AG04449 (cell line): ENCODE data around the gene SETBP1.

ENCODE experiments used
- CTCF ChIA-PET: fragments of 350-600 bp; formaldehyde crosslinking; extraction: SDS; loops from one replicate; lab custom pipeline; 2021; ENCODE audit warnings: antibody characterized with exemption; lab: Yijun Ruan, JAX
- POLR2A ChIA-PET: fragments of 400-600, 350-600 bp; formaldehyde crosslinking; extraction: SDS; loops from one replicate; lab custom pipeline; 2020; ENCODE audit warnings: antibody characterized with exemption, inconsistent platforms; lab: Yijun Ruan, JAX
- DNase-seq: peaks from one replicate; pipeline ENCODE4 v3.0.0-alpha.2; 2010; ENCODE audit warnings: low read depth, low spot score
- H3K4me3 ChIP-seq: 2 replicates; pipeline ENCODE4 v1.5.1; 2011; ENCODE audit warnings: low read depth, mild to moderate bottlenecking, control low read depth, low read length
- CTCF ChIP-seq: IDR thresholded peaks from one replicate; pipeline ENCODE4 v1.5.1; 2011; ENCODE audit warnings: mild to moderate bottlenecking, moderate library complexity, low read length, control low read depth, inconsistent platforms; ENCODE audit not compliant: insufficient read depth; ENCODE audit errors: missing control alignments

Gene SETBP1

DNA sequence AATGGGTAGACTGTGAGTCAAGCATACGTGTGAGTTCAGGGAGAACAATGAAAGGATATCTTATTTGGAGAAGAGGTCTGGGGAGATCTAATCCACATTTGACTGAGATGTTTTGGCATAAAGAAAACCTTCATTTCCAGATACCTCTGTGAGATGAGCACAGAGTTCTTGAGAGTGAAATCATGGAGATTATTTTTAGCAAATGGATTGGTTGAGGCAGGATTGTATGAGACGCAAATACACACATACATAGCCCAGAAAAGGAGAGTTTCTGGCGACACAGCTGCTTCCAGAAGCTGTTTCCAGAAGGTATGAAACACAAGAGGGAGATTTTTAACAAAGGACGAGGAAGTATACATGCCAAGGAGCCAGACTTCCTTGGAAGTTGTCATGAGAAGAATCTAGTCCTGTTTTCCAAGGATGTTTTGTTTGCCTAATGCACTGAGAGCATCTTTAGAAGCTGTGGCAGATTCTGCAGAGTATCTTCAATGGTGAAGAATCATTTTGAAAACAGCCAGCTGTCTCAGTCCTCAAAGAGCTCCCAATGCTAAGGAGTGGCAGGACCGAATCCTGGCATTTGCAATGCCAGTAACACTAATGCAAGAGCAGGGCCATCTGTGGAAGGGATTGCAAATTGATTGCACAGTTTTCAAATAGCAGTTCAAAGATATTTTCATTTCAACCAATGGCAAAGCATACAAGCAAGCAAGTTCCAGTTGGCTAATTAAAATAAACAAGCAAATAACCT is 177.2 kb downstream of the SETBP1 start:
- DNase-seq, result no peak
- CTCF ChIA-PET, result no interaction called here
- H3K4me3 ChIP-seq, result no peak overlapping the region
- POLR2A ChIA-PET, result no interaction called here
- no peak for TF ChIP-seq CTCF

- CTCF ChIA-PET, result no interaction called here
- POLR2A ChIA-PET, result no interaction called here
- no peak overlapping the region for H3K4me3 ChIP-seq
- TF ChIP-seq CTCF, result no peak
- DNase-seq, result no peak
These were observed 178.6 kb downstream of the SETBP1 start for GRCh38 chr18:44859263-44859662.

- no peak for DNase-seq
- no peak for TF ChIP-seq CTCF
- no peak overlapping the region for H3K4me3 ChIP-seq
- POLR2A ChIA-PET, result no interaction called here
- CTCF ChIA-PET, result no interaction called here
These were observed 179.2 kb downstream of the SETBP1 start for GRCh38 chr18:44859751-44860439.

GRCh38 chr18:44862112-44862511 is 181.4 kb downstream of the SETBP1 start:
- no peak for DNase-seq

GRCh38 chr18:44866103-44866502 is 185.4 kb downstream of the SETBP1 start:
- POLR2A ChIA-PET, result no interaction called here
- no peak overlapping the region for H3K4me3 ChIP-seq
- no peak for DNase-seq
- TF ChIP-seq CTCF, result no peak
- CTCF ChIA-PET, result no interaction called here

More at GRCh38 chr18:44862112-44862511, 181.4 kb downstream of the SETBP1 start:
- ChIA-PET POLR2A (no interaction called here), CTCF (interaction anchor here (0.7 kb wide), 1 partner anchor 30 kb away, joined by 3 read pairs; no protein-coding TSS in a partner anchor)
- TF ChIP-seq CTCF, result no peak
- H3K4me3 ChIP-seq, result no peak overlapping the region

GRCh38 chr18:44869533-44869932 is 188.8 kb downstream of the SETBP1 start:
- no peak for DNase-seq
- H3K4me3 ChIP-seq, result no peak overlapping the region
- POLR2A ChIA-PET, result no interaction called here
- CTCF ChIA-PET, result no interaction called here
- TF ChIP-seq CTCF, result no peak
